AG09309 (cell line): Measurements from ENCODE around the gene TMEM150A.

Experiments
- DNase-seq: peaks from one replicate; pipeline ENCODE4 v3.0.0-alpha.2; 2010; ENCODE audit warnings: low read depth
- H3K4me3 ChIP-seq: 2 replicates; pipeline ENCODE4 v1.5.1; 2011; ENCODE audit warnings: mild to moderate bottlenecking, low read depth, low read length, moderate library complexity; ENCODE audit not compliant: control insufficient read depth
- CTCF ChIP-seq: IDR thresholded peaks from 2 replicates; pipeline ENCODE4 v1.5.1; 2011; ENCODE audit warnings: mild to moderate bottlenecking, low read depth, low read length, inconsistent platforms; ENCODE audit not compliant: insufficient read depth, control insufficient read depth; ENCODE audit errors: missing control alignments

TMEM150A gene

DNA sequence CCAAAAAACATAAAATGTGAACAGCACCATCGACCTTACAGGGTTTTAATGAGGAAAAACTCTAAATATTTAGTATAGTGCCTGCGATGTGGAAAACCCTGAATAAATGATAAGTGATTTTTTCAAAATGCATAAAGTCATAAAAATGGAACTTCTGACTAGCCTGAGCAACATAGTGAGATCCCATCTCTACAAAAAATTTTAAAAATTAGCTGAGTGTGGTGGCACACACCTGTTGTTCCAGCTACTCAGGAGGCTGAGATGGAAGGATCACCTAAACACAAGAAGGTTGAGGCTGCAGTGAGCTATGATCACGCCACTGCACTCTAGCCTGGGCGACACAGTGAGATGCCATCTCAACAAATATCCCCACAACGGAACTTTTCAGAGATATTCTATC lies 45.4 kb downstream of the TMEM150A start:
- H3K4me3 ChIP-seq, result no peak overlapping the region
- DNase-seq, result no peak
- no peak for TF ChIP-seq CTCF

DNA sequence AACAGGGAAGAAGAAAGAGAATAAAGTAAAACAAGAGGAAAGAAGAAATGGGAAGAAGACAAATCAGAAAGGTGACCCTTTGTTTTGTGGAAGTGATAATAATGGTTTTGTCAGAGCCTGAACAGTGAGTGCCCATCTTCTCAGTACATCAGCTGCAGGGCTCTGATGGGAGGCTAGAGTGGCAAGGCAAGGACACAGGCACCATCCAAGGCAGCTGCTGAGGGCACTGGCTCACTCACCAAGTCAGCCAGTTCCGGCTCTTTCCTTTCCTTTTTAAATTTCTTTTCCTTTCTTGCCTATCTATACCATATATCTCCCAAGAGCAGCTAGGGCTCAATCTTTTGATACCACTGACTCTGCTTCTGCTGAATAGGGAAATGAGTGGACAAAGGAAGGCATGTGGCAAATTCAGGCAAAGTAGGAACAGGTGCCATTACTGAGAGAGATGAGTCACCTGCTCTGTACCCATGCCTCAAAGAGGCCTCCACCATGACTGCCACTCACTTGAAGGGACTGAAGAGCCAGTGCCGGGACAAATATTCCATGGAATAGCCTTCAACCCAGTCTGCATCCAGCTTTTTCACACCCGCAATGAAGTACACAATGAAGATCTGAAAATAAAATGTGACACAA lies 47.4 kb downstream of the TMEM150A start:
- no peak overlapping the region for H3K4me3 ChIP-seq
- TF ChIP-seq CTCF, result no peak
- no peak for DNase-seq

DNA sequence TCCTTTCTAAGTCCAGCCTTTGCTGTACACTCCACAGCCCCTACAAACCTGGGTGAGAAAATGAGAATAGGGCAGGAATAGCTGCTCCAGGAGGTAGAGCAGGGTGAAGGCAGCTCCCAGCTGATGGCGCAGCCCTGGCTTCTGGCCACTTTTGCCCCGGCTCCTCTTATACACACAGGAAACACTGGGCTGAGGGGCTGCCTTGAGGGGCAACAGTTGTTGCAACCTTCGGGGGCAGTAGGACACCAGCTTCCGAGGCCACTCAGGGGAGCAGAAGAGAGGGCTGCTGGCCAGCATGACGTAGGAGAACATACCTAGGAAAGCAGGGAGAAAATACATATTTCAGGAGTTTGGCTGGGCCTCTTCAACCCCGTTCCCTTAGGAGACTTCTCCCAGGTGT lies 49.3 kb downstream of the TMEM150A start:
- TF ChIP-seq CTCF, result no peak
- DNase-seq, result no peak

DNA sequence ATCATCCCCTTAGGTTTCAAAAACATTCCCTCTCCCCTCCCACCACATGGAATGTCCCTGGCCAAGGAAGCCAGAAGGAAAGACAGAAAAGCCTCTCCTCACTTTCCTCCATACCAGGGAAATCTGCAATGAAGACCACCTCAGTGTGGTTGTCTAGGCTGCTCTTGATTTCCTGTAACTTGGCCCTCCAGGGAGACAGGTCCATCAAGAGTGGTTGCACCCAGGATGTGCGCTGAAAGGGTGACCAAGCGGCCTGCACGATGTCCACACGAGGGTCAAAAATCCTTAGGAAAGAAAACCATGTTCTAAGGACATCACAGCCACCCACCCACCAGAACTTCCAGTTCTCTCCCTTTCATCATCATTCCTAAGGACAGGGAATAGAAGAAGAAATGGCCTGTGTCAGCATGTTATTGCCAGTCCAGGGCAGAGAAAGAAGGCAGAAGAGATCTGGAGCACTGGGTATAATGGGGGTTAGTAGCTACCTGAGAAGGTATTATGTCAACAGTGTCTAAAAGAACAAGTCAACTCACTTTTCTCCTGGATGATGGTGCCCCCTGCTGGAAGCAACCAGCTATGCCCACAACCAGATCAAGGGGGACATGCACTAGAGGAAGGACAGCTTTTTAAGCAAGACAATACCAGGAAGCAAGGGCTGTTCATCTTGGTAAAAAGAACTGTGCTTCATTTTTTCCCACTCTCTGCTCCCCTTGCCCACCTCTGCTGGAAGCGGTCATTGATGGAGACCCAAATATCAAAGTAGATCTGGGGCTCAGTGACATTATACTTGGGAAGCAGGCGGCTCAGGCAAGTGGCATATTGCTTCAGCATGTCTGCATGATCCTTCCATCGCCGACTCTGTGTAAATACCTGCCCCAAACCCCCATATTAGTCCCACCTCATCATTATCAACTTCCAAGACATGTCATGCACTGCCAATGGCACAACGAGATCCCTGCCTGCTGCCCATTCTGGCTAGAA lies 50.5 kb downstream of the TMEM150A start:
- H3K4me3 ChIP-seq, result no peak overlapping the region
- no peak for DNase-seq
- peak; percentile 89 for TF ChIP-seq CTCF

More for the DNA sequence above, 49.3 kb downstream of the TMEM150A start:
- no peak overlapping the region for H3K4me3 ChIP-seq

DNA sequence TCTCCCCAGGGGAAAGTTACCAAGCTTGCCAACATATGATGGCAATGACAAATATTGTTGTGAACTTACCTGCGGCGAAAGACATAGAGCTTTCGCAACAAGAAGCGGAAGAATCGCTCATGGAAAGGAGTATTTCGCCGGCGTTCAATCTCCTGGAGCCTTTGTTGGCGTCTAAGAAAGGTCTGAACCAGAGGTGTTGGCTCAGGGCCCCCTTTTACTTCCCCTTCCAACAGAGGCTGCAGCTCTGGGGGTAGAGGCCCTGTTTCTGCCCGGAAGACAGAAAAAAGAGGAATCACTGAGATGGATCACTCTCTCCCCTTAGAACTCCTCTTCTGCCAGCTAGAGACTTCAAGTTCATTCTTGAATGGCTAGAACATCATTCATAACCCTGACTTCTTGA lies 52.0 kb downstream of the TMEM150A start:
- no peak overlapping the region for H3K4me3 ChIP-seq
- TF ChIP-seq CTCF, result no peak
- no peak for DNase-seq

DNA sequence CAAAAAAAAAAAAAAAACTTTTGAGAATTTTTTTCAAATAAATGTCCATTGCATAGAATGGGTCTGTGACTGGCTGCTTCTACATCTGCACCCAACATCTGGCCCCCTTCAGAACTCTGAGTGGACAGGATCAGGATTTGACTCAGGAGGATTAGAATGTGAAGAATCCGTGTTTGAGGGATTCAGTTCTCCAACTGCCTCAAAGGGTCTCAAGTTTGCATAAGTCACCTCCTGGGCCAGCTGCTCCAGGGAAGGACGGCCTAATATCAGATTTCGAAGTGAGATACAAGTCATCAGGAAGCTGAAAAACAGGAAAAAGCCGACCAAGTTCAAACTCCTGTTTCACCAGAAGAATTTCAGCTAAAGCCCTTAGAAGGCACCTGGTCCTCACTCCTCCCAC lies 52.7 kb downstream of the TMEM150A start:
- H3K4me3 ChIP-seq, result no peak overlapping the region
- no peak for TF ChIP-seq CTCF
- DNase-seq, result peak; percentile 77
